ENCODE results near the gene EEF1G.
A peak's percentile ranks its signal among the peaks of the same experiment; 100 is the strongest.

The EEF1G gene

GRCh38 chr11:62540804-62541701, 32.6 kb downstream of the EEF1G start:
- DNase-seq (ENCODE audit: low read depth in 2 of 2) = no peak

GRCh38 chr11:62539238-62539925, 34.3 kb downstream of the EEF1G start:
- peak in 1 of 2 donors; percentile 48 for DNase-seq (ENCODE audit: low read depth in 2 of 2)

- DNase-seq (ENCODE audit: low read depth in 2 of 2) = no peak
Observed at GRCh38 chr11:62538470-62539237, 35.0 kb downstream of the EEF1G start.

- no peak for DNase-seq (ENCODE audit: low read depth in 2 of 2)
Observed at GRCh38 chr11:62536301-62536957, 37.3 kb downstream of the EEF1G start.

DNA sequence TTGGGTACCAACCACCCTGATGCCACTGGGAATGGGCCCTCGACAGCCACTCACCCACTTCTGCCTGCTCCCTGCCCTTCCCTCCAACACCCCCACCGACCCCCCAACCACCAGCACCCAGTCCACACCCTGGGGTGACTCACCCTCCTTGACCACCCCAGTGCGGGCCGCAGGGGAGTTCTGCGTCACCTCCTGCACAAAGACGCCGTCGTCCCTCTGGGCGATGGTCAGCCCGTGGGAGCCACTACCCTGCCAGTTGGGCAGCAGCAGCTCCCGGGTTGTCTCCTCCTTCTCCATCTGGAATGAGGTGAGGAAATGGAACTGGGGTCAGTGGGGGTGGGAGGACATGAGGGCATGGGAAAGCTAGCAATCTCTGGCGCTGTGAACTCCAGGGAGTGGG, 37.9 kb downstream of the EEF1G start:
- DNase-seq (ENCODE audit: low read depth in 2 of 2) = no peak

- no peak for DNase-seq (ENCODE audit: low read depth in 2 of 2)
Observed at GRCh38 chr11:62534779-62535545, 38.7 kb downstream of the EEF1G start.

GRCh38 chr11:62532096-62532495, 41.6 kb downstream of the EEF1G start:
- DNase-seq (ENCODE audit: low read depth in 2 of 2) = no peak

DNA sequence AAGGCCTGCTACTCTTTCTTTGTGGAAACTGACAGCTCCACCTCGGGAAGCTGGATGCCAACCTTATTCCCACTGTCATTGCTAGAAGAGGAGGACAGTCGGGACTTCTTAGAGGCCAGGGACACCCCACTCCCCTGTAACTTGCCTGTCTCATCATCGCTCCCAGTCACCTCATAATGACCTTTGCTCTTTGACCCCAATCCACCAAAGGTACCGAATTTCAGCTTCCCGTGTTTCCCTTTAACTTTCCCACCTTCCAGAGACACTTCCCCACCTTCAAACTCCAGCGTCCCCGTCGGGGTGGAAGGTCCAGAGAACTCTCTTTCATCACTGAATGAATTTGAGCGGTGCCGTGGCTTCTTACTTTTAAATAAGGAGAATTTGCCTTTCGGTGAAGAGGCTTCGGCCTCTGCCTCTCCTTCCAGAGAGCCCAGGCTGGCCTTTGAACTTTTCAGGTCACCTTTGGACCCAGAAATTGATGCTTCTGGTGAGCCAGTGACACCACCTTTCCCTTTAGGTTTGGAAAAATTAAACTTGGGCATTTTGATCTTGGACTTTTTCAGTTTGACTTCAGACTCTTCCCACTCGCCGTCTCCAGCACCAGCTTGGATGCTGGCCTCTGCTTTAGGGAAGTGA, 56.8 kb downstream of the EEF1G start:
- DNase-seq (ENCODE audit: low read depth in 2 of 2) = no peak

DNA sequence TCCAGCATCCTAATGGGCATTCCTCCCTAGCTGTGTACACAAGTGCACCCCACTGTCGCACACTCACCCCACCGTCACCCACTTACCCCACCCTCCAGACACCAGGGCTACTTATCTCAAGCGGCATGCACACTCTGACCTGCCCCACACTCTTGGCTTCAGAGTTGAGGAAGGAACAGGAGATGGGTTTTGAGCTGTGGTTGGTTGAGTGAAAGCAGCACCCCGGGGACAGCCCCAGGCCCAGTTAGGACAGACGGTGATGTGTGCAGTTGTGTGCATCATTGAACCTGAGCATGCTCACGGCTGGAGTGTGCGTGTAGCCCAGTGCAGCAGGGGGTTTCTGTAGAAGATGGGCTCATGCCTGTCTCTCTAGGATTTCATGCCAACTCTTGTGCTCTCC, 59.5 kb downstream of the EEF1G start:
- DNase-seq (ENCODE audit: low read depth in 2 of 2) = no peak

GRCh38 chr11:62513626-62514025, 60.1 kb downstream of the EEF1G start:
- no peak for DNase-seq (ENCODE audit: low read depth in 2 of 2)

DNA sequence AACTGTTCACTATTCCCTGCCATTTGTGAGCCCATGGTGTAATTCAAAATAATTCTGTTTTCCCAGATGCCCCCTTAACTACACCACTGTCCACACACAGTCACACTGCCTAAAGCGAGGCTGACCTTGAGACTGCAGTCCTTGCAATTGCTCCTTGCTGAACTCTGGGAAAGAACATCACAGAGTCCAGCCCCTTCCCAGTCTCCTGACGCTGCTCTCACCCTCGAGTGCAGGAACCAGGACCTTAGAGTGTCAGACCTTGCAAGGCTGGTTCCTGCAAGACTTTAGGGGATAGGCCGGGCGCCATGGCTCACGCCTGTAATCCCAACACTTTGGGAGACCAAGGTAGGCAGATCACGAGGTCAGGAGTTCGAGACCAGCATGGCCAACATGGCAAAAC, 60.7 kb downstream of the EEF1G start:
- DNase-seq (ENCODE audit: low read depth in 2 of 2) = no peak
